Activated CD8-positive, alpha-beta T cell treated with anti-CD3 and anti-CD28 coated beads for 36 hours (primary cell): ENCODE results near the gene USP17L12. TPM values are rescaled to one million over a fixed set of nuclear protein-coding genes. Genes with fewer than 3 reads are reported as not detected.
A peak's percentile ranks its signal among the peaks of the same experiment; 100 is the strongest.
"Not testable (repeated sequence)": the region's sequence is repeated elsewhere in the genome, so short reads cannot be mapped to it uniquely, and the experiment has no call there.

ENCODE experiments used
- ATAC-seq: fragments of 200-7000 bp; cut with Tn5 transposase; one replicate; pipeline ENCODE4 v1.10.0; 2021; ENCODE audit warnings: mild to moderate bottlenecking, moderate library complexity
- CTCF ChIA-PET: fragments of 350-600 bp; sonication (Branson Sonifier 250); formaldehyde crosslinking; loops from one replicate; lab custom pipeline; 2021; ENCODE audit warnings: antibody characterized with exemption; lab: Charles Lee
- POLR2A ChIA-PET: fragments of 350-600 bp; sonication (Branson Sonifier 250); formaldehyde crosslinking; loops from one replicate; lab custom pipeline; 2021; ENCODE audit warnings: antibody characterized with exemption; lab: Charles Lee
- DNase-seq: peaks from one replicate; pipeline ENCODE4 v3.0.0-alpha.2; 2020
- H3K27ac Mint-ChIP-seq: one replicate; pipeline ENCODE4 v1.8.0; 2021; ENCODE audit warnings: mild to moderate bottlenecking, mixed read lengths
- H3K27me3 Mint-ChIP-seq: one replicate; pipeline ENCODE4 v1.8.0; 2021; ENCODE audit warnings: mixed read lengths
- H3K36me3 Mint-ChIP-seq: one replicate; pipeline ENCODE4 v1.8.0; 2021; ENCODE audit warnings: low read depth, mixed read lengths
- H3K4me1 Mint-ChIP-seq: one replicate; pipeline ENCODE4 v1.8.0; 2021; ENCODE audit warnings: low read depth, mixed read lengths
- H3K4me3 Mint-ChIP-seq: one replicate; pipeline ENCODE4 v1.8.0; 2021; ENCODE audit warnings: mild to moderate bottlenecking, moderate library complexity, mixed read lengths
- H3K9me3 Mint-ChIP-seq: one replicate; pipeline ENCODE4 v1.8.0; 2021; ENCODE audit warnings: mixed read lengths
- intact Hi-C: fragments of 100-400 bp; cut with micrococcal nuclease; formaldehyde crosslinking; loops from one replicate; pipeline ENCODE4 v1.10.0; 2022
- total RNA-seq, 2 experiments: library from RNA; stranded (reverse); gene quantifications; one replicate each; pipeline ENCODE4 v1.2.3, GENCODE V29; 2021

Gene USP17L12
- not detected for total RNA-seq

GRCh38 chr4:9219852-9220251, at the start of gene USP17L12:
Gene USP17L12 (plus strand): TSS chr4:9220152. CDS start chr4:9220152, 0 bp downstream.
- H3K4me3 Mint-ChIP-seq, POLR2A ChIA-PET, CTCF ChIA-PET, ATAC-seq, H3K36me3 Mint-ChIP-seq, H3K4me1 Mint-ChIP-seq, intact Hi-C loops, DNase-seq, H3K27ac Mint-ChIP-seq, H3K27me3 Mint-ChIP-seq, H3K9me3 Mint-ChIP-seq: not testable (repeated sequence)

- H3K9me3 Mint-ChIP-seq, ATAC-seq, H3K27me3 Mint-ChIP-seq, H3K36me3 Mint-ChIP-seq, H3K4me1 Mint-ChIP-seq, intact Hi-C loops, DNase-seq, POLR2A ChIA-PET, H3K27ac Mint-ChIP-seq, H3K4me3 Mint-ChIP-seq, CTCF ChIA-PET: not testable (repeated sequence)
Measured at GRCh38 chr4:9210357-9210756, 9.6 kb upstream of the USP17L12 start, which contains the start of gene USP17L10. Gene USP17L10 (plus strand): TSS chr4:9210657. CDS start chr4:9210657, 0 bp downstream.

GRCh38 chr4:9214701-9215100, 5.3 kb upstream of the USP17L12 start:
- H3K27ac Mint-ChIP-seq, H3K4me3 Mint-ChIP-seq, POLR2A ChIA-PET, H3K27me3 Mint-ChIP-seq, DNase-seq, CTCF ChIA-PET, intact Hi-C loops, H3K4me1 Mint-ChIP-seq, H3K9me3 Mint-ChIP-seq, H3K36me3 Mint-ChIP-seq, ATAC-seq: not testable (repeated sequence)

- H3K4me3 Mint-ChIP-seq, H3K9me3 Mint-ChIP-seq, DNase-seq, H3K27me3 Mint-ChIP-seq, H3K27ac Mint-ChIP-seq, H3K4me1 Mint-ChIP-seq, H3K36me3 Mint-ChIP-seq, intact Hi-C loops, CTCF ChIA-PET, POLR2A ChIA-PET, ATAC-seq: not testable (repeated sequence)
Measured at GRCh38 chr4:9215105-9215504, 4.8 kb upstream of the USP17L12 start, which contains the start of gene USP17L11. Gene USP17L11 (plus strand): TSS chr4:9215405. CDS start chr4:9215405, 0 bp downstream.

- H3K4me1 Mint-ChIP-seq, H3K27ac Mint-ChIP-seq, intact Hi-C loops, POLR2A ChIA-PET, H3K36me3 Mint-ChIP-seq, DNase-seq, H3K27me3 Mint-ChIP-seq, H3K4me3 Mint-ChIP-seq, ATAC-seq, H3K9me3 Mint-ChIP-seq, CTCF ChIA-PET: not testable (repeated sequence)
Measured at GRCh38 chr4:9224596-9224995, 4.6 kb downstream of the USP17L12 start, which contains the start of gene USP17L13. Gene USP17L13 (plus strand): TSS chr4:9224896. CDS start chr4:9224896, 0 bp downstream.

GRCh38 chr4:9230249-9230648, 10.3 kb downstream of the USP17L12 start:
- H3K4me1 Mint-ChIP-seq, H3K4me3 Mint-ChIP-seq, CTCF ChIA-PET, POLR2A ChIA-PET, intact Hi-C loops, H3K27me3 Mint-ChIP-seq, H3K9me3 Mint-ChIP-seq, H3K36me3 Mint-ChIP-seq, ATAC-seq, H3K27ac Mint-ChIP-seq: not testable (repeated sequence)
- DNase-seq: peak; percentile 0

- H3K27me3 Mint-ChIP-seq, H3K4me1 Mint-ChIP-seq, intact Hi-C loops, H3K4me3 Mint-ChIP-seq, CTCF ChIA-PET, DNase-seq, ATAC-seq, H3K36me3 Mint-ChIP-seq, POLR2A ChIA-PET, H3K27ac Mint-ChIP-seq, H3K9me3 Mint-ChIP-seq: not testable (repeated sequence)
Measured at GRCh38 chr4:9234085-9234484, 14.1 kb downstream of the USP17L12 start, which contains the start of gene USP17L15. Gene USP17L15 (plus strand): TSS chr4:9234385. CDS start chr4:9234385, 0 bp downstream.

GRCh38 chr4:9238461-9238860, 18.5 kb downstream of the USP17L12 start:
- H3K4me1 Mint-ChIP-seq, POLR2A ChIA-PET, CTCF ChIA-PET, H3K9me3 Mint-ChIP-seq, H3K36me3 Mint-ChIP-seq, DNase-seq, H3K27me3 Mint-ChIP-seq, intact Hi-C loops, H3K27ac Mint-ChIP-seq, ATAC-seq, H3K4me3 Mint-ChIP-seq: not testable (repeated sequence)

- H3K4me3 Mint-ChIP-seq, CTCF ChIA-PET, H3K4me1 Mint-ChIP-seq, ATAC-seq, H3K36me3 Mint-ChIP-seq, POLR2A ChIA-PET, intact Hi-C loops, H3K9me3 Mint-ChIP-seq, H3K27me3 Mint-ChIP-seq, H3K27ac Mint-ChIP-seq, DNase-seq: not testable (repeated sequence)
Measured at GRCh38 chr4:9243579-9243978, 23.6 kb downstream of the USP17L12 start, which contains the start of gene USP17L17. Gene USP17L17 (plus strand): TSS chr4:9243879. CDS start chr4:9243879, 0 bp downstream.

- peak; percentile 0 for DNase-seq
- H3K4me1 Mint-ChIP-seq, POLR2A ChIA-PET, H3K9me3 Mint-ChIP-seq, H3K27ac Mint-ChIP-seq, ATAC-seq, H3K36me3 Mint-ChIP-seq, CTCF ChIA-PET, H3K4me3 Mint-ChIP-seq, intact Hi-C loops, H3K27me3 Mint-ChIP-seq: not testable (repeated sequence)
Measured at GRCh38 chr4:9247953-9248680, 28.2 kb downstream of the USP17L12 start, which contains the start of gene USP17L18. Gene USP17L18 (plus strand): TSS chr4:9248630. CDS start chr4:9248630, 0 bp downstream.

GRCh38 chr4:9253078-9253477, 33.1 kb downstream of the USP17L12 start, which contains the start of gene USP17L19:
Gene USP17L19 (plus strand): TSS chr4:9253378. CDS start chr4:9253378, 0 bp downstream.
- POLR2A ChIA-PET, intact Hi-C loops, H3K4me1 Mint-ChIP-seq, H3K27ac Mint-ChIP-seq, H3K4me3 Mint-ChIP-seq, DNase-seq, ATAC-seq, H3K27me3 Mint-ChIP-seq, CTCF ChIA-PET, H3K36me3 Mint-ChIP-seq, H3K9me3 Mint-ChIP-seq: not testable (repeated sequence)

- intact Hi-C loops, H3K27me3 Mint-ChIP-seq, DNase-seq, H3K9me3 Mint-ChIP-seq, H3K27ac Mint-ChIP-seq, CTCF ChIA-PET, ATAC-seq, H3K4me1 Mint-ChIP-seq, H3K4me3 Mint-ChIP-seq, POLR2A ChIA-PET, H3K36me3 Mint-ChIP-seq: not testable (repeated sequence)
Measured at GRCh38 chr4:9257824-9258223, 37.9 kb downstream of the USP17L12 start, which contains the start of gene USP17L20. Gene USP17L20 (plus strand): TSS chr4:9258124. CDS start chr4:9258124, 0 bp downstream.
